SIG-M5 treated with dmso at 0.1 percent for 504 hours (cell line): ENCODE results near the gene DOK3.
"Not testable (repeated sequence)": the region's sequence is repeated elsewhere in the genome, so short reads cannot be mapped to it uniquely, and the experiment has no call there.

ENCODE experiments used
- DNase-seq: peaks from one replicate; lab custom pipeline; 2025; ENCODE audit not compliant: unreplicated experiment; lab: John Stamatoyannopoulos, UW

Gene DOK3

GRCh38 chr5:177498013-177498787 is 11.4 kb downstream of the DOK3 start:
- DNase-seq: no peak

GRCh38 chr5:177497292-177498012 is 12.2 kb downstream of the DOK3 start, which contains the start of gene PDLIM7:
PDLIM7 (minus strand) TSS chr5:177497604; CDS start chr5:177496512, 1,092 bp downstream.
- peak; percentile 96 for DNase-seq

GRCh38 chr5:177496727-177497291 is 12.8 kb downstream of the DOK3 start:
- DNase-seq: no peak

- peak; percentile 29 for DNase-seq
These were observed 13.4 kb downstream of the DOK3 start for GRCh38 chr5:177496070-177496726.

GRCh38 chr5:177495243-177496060 is 14.2 kb downstream of the DOK3 start:
- peak; percentile 56 for DNase-seq

GRCh38 chr5:177494346-177495195 is 15.1 kb downstream of the DOK3 start:
- DNase-seq: peak; percentile 89

- no peak for DNase-seq
These were observed 15.8 kb downstream of the DOK3 start for GRCh38 chr5:177493795-177494345.

GRCh38 chr5:177492841-177493240 is 16.8 kb downstream of the DOK3 start:
- DNase-seq: no peak

GRCh38 chr5:177491983-177492746 is 17.5 kb downstream of the DOK3 start:
- DNase-seq: no peak

GRCh38 chr5:177491429-177491945 is 18.1 kb downstream of the DOK3 start:
- no peak for DNase-seq

GRCh38 chr5:177490992-177491391 is 18.6 kb downstream of the DOK3 start:
- no peak for DNase-seq

- DNase-seq: no peak
These were observed 19.2 kb downstream of the DOK3 start for GRCh38 chr5:177490311-177490991.

GRCh38 chr5:177489119-177489716 is 20.4 kb downstream of the DOK3 start:
- DNase-seq: no peak

- DNase-seq: no peak
These were observed 21.7 kb downstream of the DOK3 start for GRCh38 chr5:177487975-177488374.

GRCh38 chr5:177487144-177487543 is 22.5 kb downstream of the DOK3 start:
- no peak for DNase-seq

GRCh38 chr5:177486256-177486655 is 23.4 kb downstream of the DOK3 start:
- no peak for DNase-seq

- DNase-seq: not testable (repeated sequence)
These were observed 23.9 kb downstream of the DOK3 start for GRCh38 chr5:177485753-177486152.
